Dendritic cell treated with granulocyte-macrophage colony-stimulating factor and Interleukin-4, amounts not matched to agents 40 ng/mL and 50 ng/mL, for 4 days (primary cell): ENCODE results near the gene NOVA2.

Experiments
- H3K27ac Mint-ChIP-seq: one replicate; pipeline ENCODE4 v1.8.0; 2022; ENCODE audit warnings: mild to moderate bottlenecking, mixed read lengths
- H3K27me3 Mint-ChIP-seq: one replicate; pipeline ENCODE4 v1.8.0; 2022; ENCODE audit warnings: mild to moderate bottlenecking, mixed read lengths
- H3K36me3 Mint-ChIP-seq: one replicate; pipeline ENCODE4 v1.8.0; 2022; ENCODE audit warnings: low read depth, mixed read lengths
- H3K4me1 Mint-ChIP-seq: one replicate; pipeline ENCODE4 v1.8.0; 2022; ENCODE audit warnings: low read depth, mixed read lengths
- H3K4me3 Mint-ChIP-seq: one replicate; pipeline ENCODE4 v1.8.0; 2022; ENCODE audit warnings: mild to moderate bottlenecking, moderate library complexity, mixed read lengths
- H3K9me3 Mint-ChIP-seq: one replicate; pipeline ENCODE4 v1.8.0; 2022; ENCODE audit warnings: mixed read lengths
- intact Hi-C: fragments of 100-400 bp; cut with micrococcal nuclease; formaldehyde crosslinking; loops from one replicate; pipeline ENCODE4 v1.15.0; 2022

Gene NOVA2

GRCh38 chr19:45973553-45974338, at the start of gene NOVA2:
NOVA2 (minus strand) TSS chr19:45973865; CDS start chr19:45973351, 514 bp downstream.
- H3K9me3 Mint-ChIP-seq, result peaks cover 6% of the 10 kb centered on the region
- H3K4me1 Mint-ChIP-seq, result peaks cover 20% of the 10 kb centered on the region
- H3K27me3 Mint-ChIP-seq, result peaks cover 85% of the 10 kb centered on the region
- intact Hi-C loops, result no loop called here
- H3K4me3 Mint-ChIP-seq, result no peak within 1 kb of the TSS
- no peaks in the 10 kb centered on the region for H3K36me3 Mint-ChIP-seq
- no peak within 1 kb of the TSS for H3K27ac Mint-ChIP-seq

- Mint-ChIP-seq H3K4me1 (peaks cover 27% of the 10 kb centered on the region), H3K27me3 (peaks cover 52% of the 10 kb centered on the region), H3K27ac (no peak overlapping the region), H3K4me3 (no peak overlapping the region), H3K9me3 (no peaks in the 10 kb centered on the region), H3K36me3 (peaks cover 12% of the 10 kb centered on the region)
- intact Hi-C loops, result no loop called here
Measured at GRCh38 chr19:46023311-46023779, 49.7 kb upstream of the NOVA2 start.

GRCh38 chr19:46022431-46023310, 49.0 kb upstream of the NOVA2 start, which contains the start of gene PGLYRP1:
PGLYRP1 (minus strand) TSS chr19:46023053; CDS start chr19:46023021, 32 bp downstream.
- Mint-ChIP-seq H3K27ac (no peak within 1 kb of the TSS), H3K9me3 (no peaks in the 10 kb centered on the region), H3K27me3 (peaks cover 52% of the 10 kb centered on the region), H3K4me3 (no peak within 1 kb of the TSS), H3K36me3 (peaks cover 17% of the 10 kb centered on the region), H3K4me1 (peaks cover 27% of the 10 kb centered on the region)
- intact Hi-C loops, result no loop called here

- H3K36me3 Mint-ChIP-seq, result peaks cover 17% of the 10 kb centered on the region
- H3K4me1 Mint-ChIP-seq, result peaks cover 28% of the 10 kb centered on the region
- H3K27ac Mint-ChIP-seq, result no peak overlapping the region
- no peak overlapping the region for H3K4me3 Mint-ChIP-seq
- H3K9me3 Mint-ChIP-seq, result no peaks in the 10 kb centered on the region
- H3K27me3 Mint-ChIP-seq, result peaks cover 52% of the 10 kb centered on the region
- intact Hi-C loops, result no loop called here
Measured at GRCh38 chr19:46022061-46022430, 48.4 kb upstream of the NOVA2 start.

GRCh38 chr19:46021531-46022041, 47.9 kb upstream of the NOVA2 start:
- intact Hi-C loops, result no loop called here
- Mint-ChIP-seq H3K27me3 (peaks cover 50% of the 10 kb centered on the region), H3K9me3 (no peaks in the 10 kb centered on the region), H3K4me1 (peaks cover 29% of the 10 kb centered on the region), H3K36me3 (peaks cover 18% of the 10 kb centered on the region), H3K4me3 (no peak overlapping the region), H3K27ac (no peak overlapping the region)

GRCh38 chr19:46020819-46021125, 47.1 kb upstream of the NOVA2 start:
- intact Hi-C loops, result no loop called here

GRCh38 chr19:46019270-46019669, 45.6 kb upstream of the NOVA2 start:
- intact Hi-C loops, result no loop called here
- Mint-ChIP-seq H3K4me3 (no peak overlapping the region), H3K4me1 (peaks cover 37% of the 10 kb centered on the region), H3K36me3 (peaks cover 23% of the 10 kb centered on the region), H3K27ac (no peak overlapping the region), H3K27me3 (peaks cover 64% of the 10 kb centered on the region), H3K9me3 (no peaks in the 10 kb centered on the region)

More at GRCh38 chr19:46020819-46021125, 47.1 kb upstream of the NOVA2 start:
- Mint-ChIP-seq H3K27me3 (peaks cover 55% of the 10 kb centered on the region), H3K9me3 (no peaks in the 10 kb centered on the region), H3K27ac (no peak overlapping the region), H3K4me3 (no peak overlapping the region), H3K36me3 (peaks cover 23% of the 10 kb centered on the region), H3K4me1 (peaks cover 29% of the 10 kb centered on the region)

GRCh38 chr19:46018729-46019251, 45.1 kb upstream of the NOVA2 start:
- Mint-ChIP-seq H3K27ac (no peak overlapping the region), H3K4me1 (peaks cover 39% of the 10 kb centered on the region), H3K36me3 (peaks cover 23% of the 10 kb centered on the region), H3K9me3 (no peaks in the 10 kb centered on the region), H3K27me3 (peaks cover 62% of the 10 kb centered on the region), H3K4me3 (no peak overlapping the region)
- intact Hi-C loops, result no loop called here

GRCh38 chr19:46017874-46018675, 44.4 kb upstream of the NOVA2 start:
- Mint-ChIP-seq H3K27me3 (peaks cover 60% of the 10 kb centered on the region), H3K36me3 (peaks cover 23% of the 10 kb centered on the region), H3K4me3 (no peak overlapping the region), H3K9me3 (no peaks in the 10 kb centered on the region), H3K27ac (no peak overlapping the region), H3K4me1 (peaks cover 35% of the 10 kb centered on the region)
- intact Hi-C loops, result no loop called here

GRCh38 chr19:46017095-46017429, 43.4 kb upstream of the NOVA2 start:
- peaks cover 28% of the 10 kb centered on the region for H3K4me1 Mint-ChIP-seq
- no peak overlapping the region for H3K4me3 Mint-ChIP-seq
- H3K9me3 Mint-ChIP-seq, result no peaks in the 10 kb centered on the region
- peaks cover 55% of the 10 kb centered on the region for H3K27me3 Mint-ChIP-seq
- intact Hi-C loops, result no loop called here
- H3K36me3 Mint-ChIP-seq, result peaks cover 23% of the 10 kb centered on the region
- H3K27ac Mint-ChIP-seq, result no peak overlapping the region

- H3K4me1 Mint-ChIP-seq, result peaks cover 28% of the 10 kb centered on the region
- intact Hi-C loops, result no loop called here
- H3K27me3 Mint-ChIP-seq, result peaks cover 50% of the 10 kb centered on the region
- H3K36me3 Mint-ChIP-seq, result peaks cover 26% of the 10 kb centered on the region
- H3K27ac Mint-ChIP-seq, result peak overlapping the region; percentile 60
- H3K9me3 Mint-ChIP-seq, result no peaks in the 10 kb centered on the region
- H3K4me3 Mint-ChIP-seq, result peak overlapping the region; percentile 98
Measured at GRCh38 chr19:46016426-46017094, 42.9 kb upstream of the NOVA2 start.

- Mint-ChIP-seq H3K4me3 (peak overlapping the region; percentile 98), H3K4me1 (peaks cover 28% of the 10 kb centered on the region), H3K27ac (peak overlapping the region; percentile 60), H3K27me3 (peaks cover 43% of the 10 kb centered on the region), H3K9me3 (no peaks in the 10 kb centered on the region), H3K36me3 (peaks cover 33% of the 10 kb centered on the region)
- intact Hi-C loops, result no loop called here
Measured at GRCh38 chr19:46015687-46016425, 42.2 kb upstream of the NOVA2 start.
